Gastroesophageal sphincter (tissue), 3 donors: ENCODE measurements around the gene PTGFRN.

Experiments
- POLR2A ChIP-seq, 2 donors: fragments of 450-650 bp; IDR thresholded peaks; one replicate each; pipeline ENCODE4 v1.6.1; 2017; ENCODE audit warnings: antibody characterized with exemption in 2 of 2, mild to moderate bottlenecking in 2 of 2, moderate library complexity in 1 of 2
- POLR2AphosphoS5 ChIP-seq: sonication (generic); formaldehyde crosslinking; IDR thresholded peaks from one replicate; pipeline ENCODE4 v1.6.1; 2017; ENCODE audit warnings: antibody characterized with exemption
- TF ChIP-seq, protein P1 (sequence below), 4 experiments: fragments of 200-600 bp in 2 of 4; fragments of 450-650 bp in 2 of 4; sonication (generic) in 1 of 4; IDR thresholded peaks; one replicate each; pipeline ENCODE4 v1.5.1; 2017 to 2019; ENCODE audit warnings: antibody characterized with exemption in 4 of 4, mild to moderate bottlenecking in 2 of 4, moderate library complexity in 2 of 4

DNA sequence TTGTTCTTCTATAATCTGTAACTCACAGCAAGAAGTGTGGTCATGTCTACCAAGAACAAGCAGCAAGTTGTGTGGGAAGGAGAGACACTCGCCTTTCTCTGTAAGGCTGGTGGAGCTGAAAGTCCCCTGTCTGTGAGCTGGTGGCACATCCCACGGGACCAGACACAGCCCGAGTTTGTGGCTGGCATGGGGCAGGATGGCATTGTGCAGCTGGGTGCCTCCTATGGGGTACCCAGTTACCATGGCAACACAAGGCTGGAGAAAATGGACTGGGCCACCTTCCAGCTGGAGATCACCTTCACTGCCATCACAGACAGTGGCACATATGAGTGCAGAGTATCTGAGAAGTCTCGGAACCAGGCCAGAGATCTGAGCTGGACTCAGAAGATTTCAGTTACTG is 107.3 kb downstream of the PTGFRN start:
- TF ChIP-seq POLR2A (IDR thresholded peaks at IDR 0.05) (no peak), POLR2AphosphoS5 (no peak)
- TF ChIP-seq, protein P1, sequence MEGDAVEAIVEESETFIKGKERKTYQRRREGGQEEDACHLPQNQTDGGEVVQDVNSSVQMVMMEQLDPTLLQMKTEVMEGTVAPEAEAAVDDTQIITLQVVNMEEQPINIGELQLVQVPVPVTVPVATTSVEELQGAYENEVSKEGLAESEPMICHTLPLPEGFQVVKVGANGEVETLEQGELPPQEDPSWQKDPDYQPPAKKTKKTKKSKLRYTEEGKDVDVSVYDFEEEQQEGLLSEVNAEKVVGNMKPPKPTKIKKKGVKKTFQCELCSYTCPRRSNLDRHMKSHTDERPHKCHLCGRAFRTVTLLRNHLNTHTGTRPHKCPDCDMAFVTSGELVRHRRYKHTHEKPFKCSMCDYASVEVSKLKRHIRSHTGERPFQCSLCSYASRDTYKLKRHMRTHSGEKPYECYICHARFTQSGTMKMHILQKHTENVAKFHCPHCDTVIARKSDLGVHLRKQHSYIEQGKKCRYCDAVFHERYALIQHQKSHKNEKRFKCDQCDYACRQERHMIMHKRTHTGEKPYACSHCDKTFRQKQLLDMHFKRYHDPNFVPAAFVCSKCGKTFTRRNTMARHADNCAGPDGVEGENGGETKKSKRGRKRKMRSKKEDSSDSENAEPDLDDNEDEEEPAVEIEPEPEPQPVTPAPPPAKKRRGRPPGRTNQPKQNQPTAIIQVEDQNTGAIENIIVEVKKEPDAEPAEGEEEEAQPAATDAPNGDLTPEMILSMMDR (IDR thresholded peaks at IDR 0.05) = no peak
